GM18520 (cell line): ENCODE results near the gene TNS2.
"Not testable (repeated sequence)": the region's sequence is repeated elsewhere in the genome, so short reads cannot be mapped to it uniquely, and the experiment has no call there.

ENCODE experiments used
- ATAC-seq: cut with Tn5 transposase; IDR thresholded peaks from one replicate; pipeline ENCODE4 v1.9.1; 2021; ENCODE audit not compliant: unreplicated experiment

The TNS2 gene

DNA sequence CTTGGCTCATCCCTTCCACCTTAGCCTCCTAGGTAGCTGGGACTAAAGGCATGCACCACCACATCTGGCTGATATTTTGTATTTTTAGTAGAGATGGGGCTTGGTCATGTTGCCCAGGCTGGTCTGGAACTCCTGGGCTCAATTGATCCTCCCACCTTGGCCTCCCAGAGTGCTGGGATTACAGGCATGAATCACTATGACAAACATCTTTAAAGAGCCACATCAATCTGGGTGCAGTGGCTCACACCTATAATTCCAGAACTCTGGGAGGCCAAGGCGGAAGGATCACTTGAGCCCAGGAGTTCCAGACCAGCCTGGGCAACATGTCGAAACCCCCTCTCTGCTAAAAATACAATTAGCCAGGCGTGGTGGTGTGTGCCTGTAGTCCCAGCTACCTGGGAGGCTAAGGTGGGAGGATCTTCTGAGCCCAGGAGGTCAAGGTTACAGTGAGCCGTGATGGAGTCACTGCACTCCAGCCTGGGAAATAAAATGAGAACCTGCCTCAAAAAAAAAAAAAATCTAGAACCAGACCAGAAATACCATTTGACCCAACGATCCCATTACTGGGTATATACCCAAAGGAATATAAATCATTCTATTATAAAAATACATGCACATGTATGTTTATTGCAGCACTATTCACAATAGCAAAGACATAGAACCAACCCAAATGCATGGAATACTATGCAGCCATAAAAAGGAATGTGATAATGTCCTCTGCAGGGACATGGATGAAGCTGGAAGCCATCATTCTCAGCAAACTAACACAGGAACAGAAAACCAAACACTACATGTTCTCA is 45.1 kb downstream of the TNS2 start:
- ATAC-seq, result not testable (repeated sequence)

DNA sequence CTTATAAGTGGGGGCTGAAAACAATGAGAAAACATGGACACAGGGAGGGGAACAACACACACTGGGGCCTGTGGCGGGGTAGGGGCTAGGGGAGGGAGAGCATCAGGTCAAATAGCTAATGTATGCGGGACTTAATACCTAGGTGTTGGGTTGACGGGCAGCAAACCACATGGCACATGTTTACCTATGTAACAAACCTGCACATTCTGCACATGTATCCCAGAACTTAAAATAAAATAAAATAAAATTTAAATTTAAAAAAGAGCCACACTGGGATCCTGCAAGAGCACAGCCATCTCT is 45.7 kb downstream of the TNS2 start:
- ATAC-seq, result not testable (repeated sequence)

DNA sequence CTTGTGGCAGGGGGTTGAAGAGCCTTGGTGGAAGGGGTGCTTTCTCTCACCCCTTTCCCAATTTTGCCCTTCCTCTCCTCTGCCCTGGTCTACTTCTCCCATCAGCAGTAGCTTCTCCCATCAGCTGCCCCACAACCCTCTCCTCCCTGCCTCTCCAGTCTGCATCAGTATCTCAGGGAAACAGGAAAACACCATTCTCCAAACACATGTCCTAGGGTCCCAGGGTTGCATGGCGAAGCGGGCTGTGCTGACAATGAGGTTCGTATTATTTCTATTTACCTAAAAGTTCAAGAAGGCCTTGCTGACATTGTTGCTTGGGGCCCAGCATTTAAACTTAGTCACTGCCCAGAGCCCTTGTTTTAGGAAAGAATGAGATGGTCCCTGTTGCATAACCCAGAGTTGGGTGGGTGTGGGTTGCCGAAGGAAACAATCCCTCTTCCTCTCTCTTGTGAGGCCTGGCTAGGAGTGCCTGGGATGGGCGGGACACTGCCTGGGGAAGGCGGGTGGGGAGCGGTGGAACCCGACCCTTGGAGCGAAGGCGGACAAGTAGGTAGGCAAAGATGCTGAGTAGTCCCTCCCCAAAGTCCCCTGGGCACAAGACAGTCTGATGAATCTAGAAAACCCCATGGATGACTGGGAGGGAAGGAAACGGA is 46.4 kb downstream of the TNS2 start:
- ATAC-seq, result no peak

DNA sequence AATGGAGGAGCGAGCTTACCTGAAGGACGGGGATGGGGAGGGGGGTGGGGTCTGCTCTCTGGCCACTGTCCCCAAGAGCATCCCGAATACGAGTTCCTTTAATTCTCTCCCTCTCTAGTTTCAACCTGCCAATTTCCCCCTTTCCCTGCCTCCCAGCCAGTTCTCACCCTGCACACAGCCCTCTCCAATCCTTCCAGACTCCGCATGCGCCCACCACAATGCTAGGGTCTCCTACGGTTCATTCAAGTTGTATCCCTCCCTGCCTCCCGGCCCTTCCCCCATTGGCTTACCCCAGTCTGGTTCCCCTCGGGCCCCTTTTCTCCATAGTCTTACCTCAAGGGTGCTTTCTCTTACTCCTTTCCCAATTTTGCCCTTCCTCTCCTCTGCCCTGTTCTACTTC is 46.9 kb downstream of the TNS2 start:
- no peak for ATAC-seq

DNA sequence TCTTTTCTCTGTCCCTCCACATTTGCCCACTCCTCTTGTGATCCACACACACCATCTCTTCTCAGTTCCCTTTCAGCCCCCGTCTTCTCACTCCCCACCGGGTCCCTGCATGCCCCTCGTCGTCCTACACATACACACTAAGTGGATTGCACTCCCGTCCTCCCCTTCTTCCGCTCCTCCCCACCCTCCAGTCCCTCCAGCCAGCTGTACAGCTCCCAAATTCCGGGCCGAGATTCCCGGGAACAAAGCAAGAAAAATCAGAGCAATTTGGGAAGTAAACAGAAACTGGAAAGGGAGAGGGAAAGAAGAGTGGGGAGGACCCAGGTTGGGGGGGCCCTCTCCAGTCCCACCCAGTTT is 47.3 kb downstream of the TNS2 start:
- no peak for ATAC-seq

DNA sequence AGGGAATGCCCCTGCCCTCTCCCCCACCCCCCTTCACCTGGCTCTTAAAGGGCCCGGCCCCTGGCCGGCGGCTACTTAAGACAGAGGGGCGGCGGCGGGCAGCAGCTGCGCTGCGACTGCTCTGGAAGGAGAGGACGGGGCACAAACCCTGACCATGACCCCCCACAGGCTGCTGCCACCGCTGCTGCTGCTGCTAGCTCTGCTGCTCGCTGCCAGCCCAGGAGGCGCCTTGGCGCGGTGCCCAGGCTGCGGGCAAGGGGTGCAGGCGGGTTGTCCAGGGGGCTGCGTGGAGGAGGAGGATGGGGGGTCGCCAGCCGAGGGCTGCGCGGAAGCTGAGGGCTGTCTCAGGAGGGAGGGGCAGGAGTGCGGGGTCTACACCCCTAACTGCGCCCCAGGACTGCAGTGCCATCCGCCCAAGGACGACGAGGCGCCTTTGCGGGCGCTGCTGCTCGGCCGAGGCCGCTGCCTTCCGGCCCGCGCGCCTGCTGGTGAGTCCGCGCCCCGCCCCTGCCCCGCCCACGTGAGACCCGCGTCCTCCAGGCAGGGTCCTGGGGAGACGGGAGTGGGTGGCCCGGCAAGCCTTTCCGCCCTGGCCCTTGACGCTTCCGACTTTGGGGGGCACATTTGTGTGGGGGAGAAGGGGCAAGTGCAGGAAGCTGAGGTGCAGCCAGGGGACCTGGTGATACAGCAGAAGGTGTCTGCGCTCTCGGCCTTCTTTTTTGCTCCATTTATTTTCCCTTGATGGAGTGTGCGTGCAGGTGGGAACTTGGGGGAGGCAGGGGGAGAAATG is 47.9 kb downstream of the TNS2 start, which contains the start of gene IGFBP6:
TSS of gene IGFBP6 (plus strand) at position 104 of the 790 bp plus-strand sequence. CDS start at position 155, 51 bp downstream.
- ATAC-seq, result no peak

DNA sequence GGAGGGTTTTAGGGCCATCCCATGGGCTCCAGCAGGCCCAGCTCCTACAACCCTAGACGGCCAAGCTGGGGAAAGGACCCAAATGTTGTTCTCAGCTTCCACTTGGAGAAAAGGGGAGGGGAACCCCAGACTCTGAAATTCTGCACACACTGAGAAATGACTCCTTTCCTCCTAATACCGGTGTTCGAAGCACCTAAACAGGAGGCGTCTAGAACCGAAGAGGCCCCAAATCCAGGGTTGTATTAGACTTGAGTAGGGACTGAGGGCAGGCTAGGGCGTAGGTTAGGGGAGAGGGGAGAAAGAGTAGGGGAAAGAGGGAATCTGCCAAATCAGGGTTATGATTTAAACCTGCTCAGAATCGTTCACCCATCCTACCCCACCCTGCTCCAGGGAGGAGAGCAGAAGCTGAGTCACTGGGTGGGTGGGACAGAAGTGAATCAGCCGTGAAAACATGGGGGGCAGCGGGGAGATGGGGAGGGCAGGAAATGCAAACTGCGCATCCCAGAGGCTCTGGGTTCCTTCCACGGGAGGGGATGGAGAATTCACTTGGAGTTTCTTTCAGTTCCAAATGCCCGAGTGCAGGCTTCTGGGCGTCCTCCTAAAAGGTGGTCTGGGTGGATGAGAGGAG is 48.6 kb downstream of the TNS2 start:
- no peak for ATAC-seq

DNA sequence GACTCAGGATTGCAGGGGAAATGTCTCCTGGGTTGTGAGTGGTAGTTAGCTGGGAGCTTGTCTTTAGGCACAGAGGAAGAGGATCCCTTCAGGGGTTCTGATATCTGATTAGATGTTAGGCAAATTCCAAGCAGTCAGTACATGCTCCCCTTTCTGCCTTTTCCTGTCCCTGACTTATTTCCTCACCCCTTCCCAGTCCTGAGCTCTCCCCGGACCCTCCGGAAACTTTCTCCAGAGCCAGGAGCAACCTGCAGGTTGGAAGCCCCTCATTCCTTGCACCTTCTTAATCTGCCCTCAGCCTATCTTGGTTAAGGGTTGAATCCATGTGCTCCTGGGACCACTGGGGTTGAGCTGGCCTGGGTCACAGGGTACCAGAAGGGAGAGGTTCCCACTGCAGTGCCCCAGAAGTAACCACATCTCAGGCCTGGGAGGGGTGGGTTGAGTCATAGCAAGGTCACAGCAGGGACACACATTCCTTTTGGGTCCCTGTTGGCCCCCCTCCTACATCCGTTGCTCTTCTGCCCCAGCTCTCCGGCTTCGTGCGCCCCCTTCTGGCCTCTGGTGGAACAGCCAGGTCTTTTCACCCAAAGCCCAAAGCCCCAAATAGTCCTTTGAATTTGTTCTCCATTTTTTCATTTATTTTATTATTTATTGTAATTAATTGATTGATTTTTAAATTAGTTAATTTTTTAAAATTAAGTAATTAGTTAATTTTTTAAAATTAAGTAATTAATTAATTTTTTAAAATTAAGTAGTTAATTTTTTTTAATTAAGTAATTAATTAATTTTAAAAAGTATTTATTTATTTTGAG is 49.4 kb downstream of the TNS2 start:
- no peak for ATAC-seq

DNA sequence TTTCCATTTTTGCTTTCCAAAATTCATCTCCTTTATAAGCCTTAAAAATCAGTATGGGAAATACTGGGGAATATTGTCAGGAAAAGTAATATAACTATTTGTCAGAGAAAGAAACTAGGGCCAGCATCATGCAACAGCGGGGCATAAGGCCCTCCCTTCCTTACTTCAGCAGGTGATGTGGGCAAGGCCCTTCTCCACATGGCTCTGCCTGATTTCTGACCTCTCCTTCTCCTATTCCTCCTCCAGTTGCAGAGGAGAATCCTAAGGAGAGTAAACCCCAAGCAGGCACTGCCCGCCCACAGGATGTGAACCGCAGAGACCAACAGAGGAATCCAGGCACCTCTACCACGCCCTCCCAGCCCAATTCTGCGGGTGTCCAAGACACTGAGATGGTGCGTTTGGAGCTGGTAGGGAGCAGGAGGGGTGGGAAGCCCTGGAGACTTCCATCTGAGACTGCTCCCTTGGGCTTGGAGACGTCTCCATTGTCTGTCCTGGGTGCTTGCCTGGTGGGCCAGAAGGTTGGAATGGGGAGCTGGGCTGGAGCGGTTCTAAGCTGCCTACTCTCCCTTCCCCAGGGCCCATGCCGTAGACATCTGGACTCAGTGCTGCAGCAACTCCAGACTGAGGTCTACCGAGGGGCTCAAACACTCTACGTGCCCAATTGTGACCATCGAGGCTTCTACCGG is 50.7 kb downstream of the TNS2 start:
- ATAC-seq, result no peak

DNA sequence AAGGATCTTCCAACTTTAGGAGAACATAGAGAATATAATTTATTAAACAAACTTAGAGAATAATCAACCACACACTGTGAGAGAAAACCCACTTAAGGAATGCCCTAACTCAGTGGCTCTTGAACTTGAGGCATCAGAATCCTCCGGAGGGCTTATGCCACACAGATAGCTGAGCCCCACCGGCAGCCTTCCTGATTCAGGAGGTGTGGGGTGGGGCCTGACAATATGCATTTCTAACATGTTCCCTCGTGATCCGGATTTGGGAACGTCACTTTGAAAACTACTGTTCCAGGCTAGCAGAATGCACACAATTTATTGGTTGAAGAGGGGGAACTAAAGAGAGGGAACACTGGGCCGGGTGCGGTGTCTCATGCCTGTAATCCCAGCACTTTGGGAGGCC is 51.4 kb downstream of the TNS2 start:
- no peak for ATAC-seq

DNA sequence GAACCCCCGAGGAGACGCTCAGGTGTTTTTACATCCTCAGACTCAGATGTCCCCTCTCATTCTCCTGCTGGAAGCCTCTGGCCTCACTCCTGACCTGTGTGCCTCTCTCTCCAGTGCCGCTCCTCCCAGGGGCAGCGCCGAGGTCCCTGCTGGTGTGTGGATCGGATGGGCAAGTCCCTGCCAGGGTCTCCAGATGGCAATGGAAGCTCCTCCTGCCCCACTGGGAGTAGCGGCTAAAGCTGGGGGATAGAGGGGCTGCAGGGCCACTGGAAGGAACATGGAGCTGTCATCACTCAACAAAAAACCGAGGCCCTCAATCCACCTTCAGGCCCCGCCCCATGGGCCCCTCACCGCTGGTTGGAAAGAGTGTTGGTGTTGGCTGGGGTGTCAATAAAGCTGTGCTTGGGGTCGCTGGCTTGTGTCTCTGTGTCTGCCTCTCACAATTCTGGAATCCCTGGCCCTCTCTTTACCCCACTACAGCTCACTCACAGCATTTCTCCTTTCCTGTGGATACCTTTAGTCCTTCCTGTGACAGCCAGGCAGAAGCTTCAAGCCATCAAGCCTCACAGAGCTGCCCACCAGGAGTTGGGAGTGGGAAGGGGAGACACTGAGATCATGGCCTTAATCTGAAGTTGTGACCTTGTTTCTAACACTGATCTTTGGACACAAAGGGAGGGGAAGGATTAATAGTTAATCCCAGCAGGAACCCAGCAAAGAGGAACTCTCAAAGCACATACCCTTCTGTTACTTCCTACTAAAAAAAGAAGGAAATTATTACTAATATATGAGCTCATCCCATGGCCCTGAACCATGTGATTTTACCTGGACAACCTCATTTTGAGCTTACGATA is 52.3 kb downstream of the TNS2 start:
- ATAC-seq, result no peak

DNA sequence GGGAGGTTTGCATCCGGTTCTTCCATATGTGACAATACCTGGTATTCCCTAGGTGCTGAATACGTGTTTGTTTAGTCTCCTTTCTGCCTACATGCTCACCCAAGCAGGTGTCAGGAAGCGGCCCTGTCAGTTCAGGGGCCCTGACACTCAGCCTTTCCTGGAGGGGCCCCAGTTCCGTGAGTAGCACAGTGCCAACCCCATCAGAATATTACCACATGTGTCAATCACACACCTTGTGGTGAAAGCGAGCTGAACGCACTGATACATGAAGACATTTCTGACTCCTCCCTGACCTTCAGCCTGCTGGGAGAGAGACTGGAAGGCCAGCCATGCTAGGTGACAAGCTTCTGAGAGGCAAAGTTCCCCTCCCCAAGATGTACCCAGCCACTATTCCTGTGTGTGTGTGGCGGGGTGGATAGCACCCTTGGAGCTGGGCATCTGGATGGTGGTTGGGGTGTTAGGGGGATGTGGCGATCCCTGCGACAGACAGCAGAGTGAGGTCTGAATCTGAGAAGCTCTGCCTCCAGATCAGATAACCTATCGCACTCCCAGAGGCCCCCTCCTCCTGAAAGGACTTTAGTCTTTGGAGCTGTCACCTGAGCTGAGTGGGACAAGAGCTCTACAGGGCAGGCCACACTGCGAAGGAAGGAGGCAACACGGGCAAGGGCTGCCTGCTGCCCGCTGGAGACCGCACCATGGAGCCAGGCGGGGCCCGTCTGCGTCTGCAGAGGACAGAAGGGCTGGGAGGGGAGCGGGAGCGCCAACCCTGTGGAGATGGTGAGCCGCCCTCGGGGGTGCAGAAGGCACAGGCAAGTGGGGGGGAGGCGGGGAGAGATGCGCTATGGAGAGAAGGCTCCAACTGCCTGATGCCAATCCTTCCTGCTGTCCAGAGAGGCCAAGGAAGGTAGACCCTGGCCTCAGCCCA is 53.3 kb downstream of the TNS2 start, which contains the start of gene SOAT2:
TSS of gene SOAT2 (plus strand) at position 604 of the 925 bp plus-strand sequence. CDS start at position 696, 92 bp downstream.
- no peak for ATAC-seq

DNA sequence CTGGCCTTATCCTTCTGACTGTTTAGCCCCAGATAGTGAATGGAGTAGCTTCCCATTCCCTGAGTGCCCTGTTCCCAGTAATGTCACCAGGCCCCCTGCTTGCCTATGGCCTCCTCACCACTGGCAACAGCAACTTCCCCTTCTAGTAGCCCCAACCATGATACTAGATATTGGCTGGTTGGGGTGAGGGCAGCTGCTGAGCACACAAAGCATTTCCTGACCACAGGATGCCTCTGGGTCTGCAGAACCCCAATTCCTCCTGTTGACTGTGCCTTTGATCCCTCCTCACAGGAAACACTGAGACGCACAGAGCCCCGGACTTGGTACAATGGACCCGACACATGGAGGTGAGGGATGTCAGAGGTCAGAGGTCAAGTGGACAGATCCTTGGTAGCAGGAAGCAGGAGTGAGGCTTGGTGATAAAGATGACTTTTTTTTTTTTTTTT is 54.0 kb downstream of the TNS2 start:
- no peak for ATAC-seq

DNA sequence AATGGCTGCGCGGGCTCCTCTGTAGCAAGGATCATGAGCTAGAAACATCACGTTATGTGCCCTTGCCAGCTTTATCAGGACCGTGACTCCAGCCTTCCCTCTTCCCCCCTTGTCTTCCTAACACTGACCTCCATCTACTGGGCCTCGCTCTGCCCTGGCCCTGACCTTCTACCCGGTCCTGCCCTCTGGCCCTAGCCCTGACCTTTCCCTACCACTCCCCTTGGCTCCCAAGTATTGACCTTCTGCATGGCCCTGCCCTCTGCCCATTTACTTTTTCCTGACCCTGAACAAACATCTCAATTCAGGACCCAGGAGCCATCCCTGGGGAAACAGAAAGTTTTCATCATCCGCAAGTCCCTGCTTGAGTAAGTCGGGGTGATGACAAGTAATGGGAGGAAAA is 55.4 kb downstream of the TNS2 start:
- ATAC-seq, result no peak

DNA sequence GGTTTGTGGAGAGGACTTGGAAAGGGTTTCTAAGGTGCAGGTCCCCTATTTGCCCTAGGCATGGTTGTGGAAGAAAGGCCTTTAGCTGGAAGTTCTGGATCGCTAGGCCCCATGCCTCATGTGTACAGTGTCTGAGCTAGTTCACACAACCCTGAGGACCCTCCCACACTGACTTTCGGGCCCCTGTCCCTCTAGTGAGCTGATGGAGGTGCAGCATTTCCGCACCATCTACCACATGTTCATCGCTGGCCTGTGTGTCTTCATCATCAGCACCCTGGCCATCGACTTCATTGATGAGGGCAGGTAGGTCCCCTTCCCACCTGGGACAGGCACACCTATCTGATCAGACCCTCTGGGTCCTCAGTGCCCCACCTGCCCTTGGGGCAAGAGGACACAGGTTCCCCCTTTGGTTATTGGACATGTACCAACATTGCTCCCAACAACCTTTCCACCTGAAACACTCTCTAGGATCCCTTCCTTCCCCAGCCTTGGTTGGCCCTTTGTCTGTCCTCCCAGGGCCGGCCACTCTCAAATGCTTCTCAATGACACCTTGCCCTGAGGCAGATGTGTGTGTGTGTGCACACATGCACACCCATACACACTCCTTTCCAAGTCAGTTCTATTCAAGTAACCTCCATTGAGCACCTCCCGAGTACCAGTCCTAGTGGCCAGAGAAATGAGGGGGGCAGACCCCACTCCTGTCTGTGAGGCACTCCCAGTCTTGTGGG is 56.0 kb downstream of the TNS2 start:
- ATAC-seq, result no peak

DNA sequence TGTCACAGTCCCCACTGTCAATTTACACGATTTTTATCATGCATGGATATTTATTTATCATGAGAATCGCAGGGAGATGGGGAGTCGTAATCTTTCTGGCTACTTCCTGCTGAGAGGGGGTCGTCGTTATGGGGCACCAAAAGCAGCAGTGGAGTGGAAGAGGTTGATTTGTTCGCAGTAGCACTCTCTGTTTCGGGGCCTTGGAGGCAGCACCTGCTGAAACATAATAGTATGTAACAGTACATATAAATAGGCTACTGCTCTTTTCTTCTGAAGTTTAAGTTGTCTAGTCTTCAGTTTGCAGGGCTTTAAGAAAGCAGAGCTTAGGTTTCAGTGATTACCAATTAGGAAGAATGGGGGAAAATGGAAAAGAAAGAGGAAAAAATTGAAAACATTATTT is 57.3 kb downstream of the TNS2 start:
- no peak for ATAC-seq

DNA sequence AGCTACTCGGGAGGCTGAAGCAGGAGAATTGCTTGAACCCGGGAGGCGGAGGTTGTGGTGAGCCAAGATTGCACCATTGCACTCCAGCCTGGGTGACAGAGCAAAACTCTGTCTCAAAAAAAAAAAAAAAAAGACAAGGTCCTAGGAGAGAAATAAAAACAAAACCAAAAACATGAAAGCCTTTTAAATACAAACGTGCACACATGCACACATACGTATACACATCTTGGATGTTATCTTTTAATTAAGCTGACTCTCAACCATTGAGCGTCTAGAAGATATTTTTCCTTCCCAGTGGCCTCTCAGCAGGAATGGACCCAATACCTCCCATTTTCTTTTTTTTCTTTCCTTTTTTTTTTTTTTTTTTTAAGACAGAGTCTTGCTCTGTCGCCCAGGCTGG is 62.6 kb downstream of the TNS2 start:
- ATAC-seq, result not testable (repeated sequence)
